SK-N-SH (cell line): ENCODE results near the gene KIF9. TPM values are rescaled to one million over a fixed set of nuclear protein-coding genes. Genes with fewer than 3 reads are reported as not detected.

ENCODE experiments used
- CTCF ChIA-PET: fragments of 300-600, 350-600 bp; formaldehyde crosslinking; extraction: SDS; loops from one replicate; lab custom pipeline; 2021; lab: Yijun Ruan, JAX
- POLR2A ChIA-PET: fragments of 350-600 bp; sonication (Branson Sonifier 250); formaldehyde crosslinking; extraction: SDS; loops from one replicate; lab custom pipeline; 2020; ENCODE audit warnings: antibody characterized with exemption, inconsistent platforms; lab: Yijun Ruan, JAX
- DNase-seq: peaks from one replicate; pipeline ENCODE4 v3.0.0; 2012
- H2AFZ ChIP-seq: fragments of 200-600 bp; sonication (generic); 2 replicates; pipeline ENCODE4 v1.8.1; 2016; ENCODE audit warnings: antibody characterized with exemption, mild to moderate bottlenecking, low read depth
- H3F3A ChIP-seq: fragments of 200-600 bp; sonication (generic); replicated peaks from 2 replicates; pipeline ENCODE3; 2016; ENCODE audit warnings: antibody characterized with exemption, mild to moderate bottlenecking; ENCODE audit not compliant: insufficient read depth
- H3K27ac ChIP-seq, 2 experiments: fragments of 200-500 bp in 1 of 2; fragments of 200-600 bp in 1 of 2; sonication (Bioruptor generic) in 1 of 2; sonication (generic), shearing (Covaris generic) in 1 of 2; 2 replicates each; pipeline versions ENCODE4 v1.5.1 to v1.6.1; 2014 to 2016; ENCODE audit warnings: low read depth in 2 of 2, inconsistent platforms in 1 of 2, low read length in 1 of 2, mild to moderate bottlenecking in 1 of 2, mixed read lengths in 1 of 2
- H3K27me3 ChIP-seq: fragments of 200-600 bp; sonication (generic), shearing (Covaris generic); 2 replicates; pipeline ENCODE4 v1.6.1; 2016; ENCODE audit warnings: mixed run types; ENCODE audit not compliant: insufficient read depth
- H3K36me3 ChIP-seq, 2 experiments: fragments of 200-500 bp in 1 of 2; fragments of 200-600 bp in 1 of 2; sonication (Bioruptor generic) in 1 of 2; sonication (generic) in 1 of 2; replicated peaks in 1 of 2; 2 replicates each; pipeline versions ENCODE3 to v1.5.1; 2014 to 2016; ENCODE audit warnings: low read length in 1 of 2, mild to moderate bottlenecking in 1 of 2; ENCODE audit not compliant: insufficient read depth in 2 of 2, control insufficient read depth in 1 of 2
- H3K4me1 ChIP-seq, 2 experiments: fragments of 200-500 bp in 1 of 2; fragments of 200-600 bp in 1 of 2; sonication (Bioruptor generic) in 1 of 2; sonication (generic), shearing (Covaris generic) in 1 of 2; 2 replicates each; pipeline versions ENCODE4 v1.5.1 to v1.6.1; 2014 to 2016; ENCODE audit warnings: low read depth in 1 of 2, low read length in 1 of 2, mixed run types in 1 of 2; ENCODE audit not compliant: insufficient read depth in 2 of 2, control insufficient read depth in 1 of 2
- H3K4me2 ChIP-seq: fragments of 200-600 bp; sonication (generic), shearing (Covaris generic); 2 replicates; pipeline ENCODE4 v1.6.1; 2017; ENCODE audit warnings: mixed run types
- H3K4me3 ChIP-seq, 2 experiments: fragments of 200-500 bp in 1 of 2; fragments of 200-600 bp in 1 of 2; sonication (Bioruptor generic) in 1 of 2; sonication (generic), shearing (Covaris generic) in 1 of 2; 2 replicates each; pipeline versions ENCODE4 v1.5.1 to v1.8.1; 2014 to 2016; ENCODE audit warnings: low read depth in 2 of 2, inconsistent platforms in 1 of 2, low read length in 1 of 2, mild to moderate bottlenecking in 1 of 2, mixed read lengths in 1 of 2, moderate library complexity in 1 of 2
- H3K79me2 ChIP-seq: fragments of 200-600 bp; sonication (generic); 2 replicates; pipeline ENCODE4 v1.8.1; 2017; ENCODE audit warnings: mild to moderate bottlenecking; ENCODE audit not compliant: insufficient read depth
- H3K9ac ChIP-seq: fragments of 200-600 bp; sonication (generic); 2 replicates; pipeline ENCODE4 v1.6.1; 2017; ENCODE audit warnings: mixed run types
- H3K9me2 ChIP-seq: fragments of 200-600 bp; sonication (generic); 2 replicates; pipeline ENCODE4 v1.6.1; 2017; ENCODE audit warnings: mixed run types
- H3K9me3 ChIP-seq: fragments of 200-600 bp; sonication (generic); 2 replicates; pipeline ENCODE4 v1.6.1; 2017; ENCODE audit warnings: mixed run types, mild to moderate bottlenecking, moderate library complexity
- H4K20me1 ChIP-seq: fragments of 200-600 bp; sonication (generic); 2 replicates; pipeline ENCODE4 v1.6.1; 2017; ENCODE audit warnings: mild to moderate bottlenecking, mixed run types; ENCODE audit not compliant: insufficient read depth
- CHD2 ChIP-seq: fragments of 150-350 bp; IDR thresholded peaks from 2 replicates; pipeline ENCODE4 v1.6.1; 2018; ENCODE audit warnings: low read length; ENCODE audit not compliant: partially characterized antibody
- ELF1 ChIP-seq: IDR thresholded peaks from 2 replicates; pipeline ENCODE4 v1.4.0; 2012
- EP300 ChIP-seq, 2 experiments: IDR thresholded peaks; 2 replicates each; pipeline versions ENCODE4 v1.4.0 to v1.6.1; 2012; ENCODE audit warnings: borderline replicate concordance in 1 of 2, low read depth in 1 of 2, low read length in 1 of 2
- FOXJ3 ChIP-seq: sonication (generic); formaldehyde crosslinking; IDR thresholded peaks from 2 replicates; pipeline ENCODE4 v1.5.1; 2020; ENCODE audit warnings: mild to moderate bottlenecking, missing genetic modification reagents
- GABPA ChIP-seq: IDR thresholded peaks from 2 replicates; pipeline ENCODE4 v1.4.0; 2012; ENCODE audit warnings: low read depth, mild to moderate bottlenecking
- GATA2 ChIP-seq: sonication (generic); formaldehyde crosslinking; IDR thresholded peaks from 2 replicates; pipeline ENCODE4 v1.5.0; 2020; ENCODE audit warnings: mild to moderate bottlenecking, missing genetic modification reagents
- MEF2A ChIP-seq: IDR thresholded peaks from 2 replicates; pipeline ENCODE4 v1.4.0; 2012; ENCODE audit warnings: low read depth, borderline replicate concordance
- MXI1 ChIP-seq: IDR thresholded peaks from 2 replicates; pipeline ENCODE4 v1.6.1; 2012; ENCODE audit warnings: mild to moderate bottlenecking, low read depth, low read length, improper control_type of control experiment
- NFIC ChIP-seq: IDR thresholded peaks from 2 replicates; pipeline ENCODE4 v1.4.0; 2012; ENCODE audit warnings: borderline replicate concordance
- POLR2AphosphoS5 ChIP-seq: IDR thresholded peaks from 2 replicates; pipeline ENCODE4 v1.6.1; 2012; ENCODE audit warnings: low read depth, low read length
- RAD21 ChIP-seq: IDR thresholded peaks from 2 replicates; pipeline ENCODE4 v1.6.1; 2012; ENCODE audit warnings: mild to moderate bottlenecking, low read length
- RCOR1 ChIP-seq: fragments of 150-350 bp; IDR thresholded peaks from 2 replicates; pipeline ENCODE4 v1.6.1; 2017; ENCODE audit warnings: antibody characterized with exemption, low read length
- REST ChIP-seq: IDR thresholded peaks from 2 replicates; pipeline ENCODE4 v1.6.1; 2012; ENCODE audit warnings: mild to moderate bottlenecking, low read depth, low read length, moderate library complexity
- SIN3A ChIP-seq: IDR thresholded peaks from 2 replicates; pipeline ENCODE4 v1.6.1; 2012; ENCODE audit warnings: low read depth, mild to moderate bottlenecking, low read length, moderate library complexity, borderline replicate concordance
- SMC3 ChIP-seq: IDR thresholded peaks from 2 replicates; pipeline ENCODE4 v1.6.1; 2012; ENCODE audit warnings: low read depth, low read length, improper control_type of control experiment
- TAF1 ChIP-seq: IDR thresholded peaks from 2 replicates; pipeline ENCODE4 v1.6.1; 2012; ENCODE audit warnings: low read depth, mild to moderate bottlenecking, low read length, moderate library complexity, borderline replicate concordance
- TEAD4 ChIP-seq: IDR thresholded peaks from 2 replicates; pipeline ENCODE4 v1.4.0; 2012; ENCODE audit warnings: mild to moderate bottlenecking, borderline replicate concordance; ENCODE audit not compliant: insufficient read depth
- YY1 ChIP-seq: IDR thresholded peaks from 2 replicates; pipeline ENCODE4 v1.4.0; 2012; ENCODE audit warnings: low read depth, mild to moderate bottlenecking
- WGBS: methylation state at CpG from one replicate; pipeline ENCODE4 v1.1.6; 2017; ENCODE audit warnings: low lambda C conversion rate; 5-methylcytosine and 5-hydroxymethylcytosine counted together
- polyA plus RNA-seq, 3 experiments: library from polyadenylated mRNA; depleted of rRNA; stranded (reverse); fragments of >200 nt; gene quantifications; 2 replicates each; pipeline ENCODE4 v1.2.3, GENCODE V29; 2012
- TF ChIP-seq, protein P1 (sequence below): IDR thresholded peaks from 2 replicates; pipeline ENCODE4 v1.4.0; 2012; ENCODE audit warnings: low read depth, borderline replicate concordance

The KIF9 gene
- polyA plus RNA-seq, 1 of the 3 experiments (the other 2 are of a cell fraction), result 31.8 TPM

GRCh38 chr3:47202542-47202941 lies 80.1 kb downstream of the KIF9 start:
- H4K20me1 ChIP-seq, result no peaks in the 10 kb centered on the region
- CTCF ChIA-PET, result no interaction called here
- H3K9me3 ChIP-seq, result no peaks in the 10 kb centered on the region
- no peak for DNase-seq
- whole genome bisulfite sequencing, result 91% methylated on average over 3 of the region's 3 CpGs
- POLR2A ChIA-PET, result no interaction called here
- H3K4me2 ChIP-seq, result no peak overlapping the region
- H3K4me1 ChIP-seq, result no peaks in the 10 kb centered on the region
- no peak overlapping the region for H2AFZ ChIP-seq
- no peak overlapping the region for H3K9ac ChIP-seq
- H3F3A ChIP-seq, result no peaks in the 10 kb centered on the region
- no peak for TF ChIP-seq TAF1
- TF ChIP-seq EP300 (IDR thresholded peaks at IDR 0.05; ENCODE audit: borderline replicate concordance in 1 of 2, low read depth in 1 of 2, low read length in 1 of 2), result no peak
- no peak for TF ChIP-seq GABPA
- no peak for TF ChIP-seq SIN3A
- no peak for TF ChIP-seq SMC3
- H3K4me3 ChIP-seq, result no peak overlapping the region
- no peaks in the 10 kb centered on the region for H3K9me2 ChIP-seq
- H3K79me2 ChIP-seq, result no peaks in the 10 kb centered on the region
- no peak overlapping the region for H3K27ac ChIP-seq
- H3K36me3 ChIP-seq, result no peaks in the 10 kb centered on the region
- no peaks in the 10 kb centered on the region for H3K27me3 ChIP-seq

GRCh38 chr3:47197287-47197686 lies 85.3 kb downstream of the KIF9 start:
- Histone ChIP-seq H3K9me3 (no peaks in the 10 kb centered on the region), H3K4me1 (no peaks in the 10 kb centered on the region), H3K27me3 (no peaks in the 10 kb centered on the region), H3K9ac (no peak overlapping the region), H3K36me3 (no peaks in the 10 kb centered on the region), H4K20me1 (no peaks in the 10 kb centered on the region), H3K4me2 (no peak overlapping the region), H3K27ac (no peak overlapping the region), H3F3A (no peaks in the 10 kb centered on the region), H3K4me3 (no peak overlapping the region), H3K9me2 (no peaks in the 10 kb centered on the region), H3K79me2 (no peaks in the 10 kb centered on the region), H2AFZ (no peak overlapping the region)
- no peak for DNase-seq
- no peak for TF ChIP-seq MEF2A
- no peak for TF ChIP-seq RAD21
- TF ChIP-seq TEAD4, result no peak
- TF ChIP-seq, protein P1, sequence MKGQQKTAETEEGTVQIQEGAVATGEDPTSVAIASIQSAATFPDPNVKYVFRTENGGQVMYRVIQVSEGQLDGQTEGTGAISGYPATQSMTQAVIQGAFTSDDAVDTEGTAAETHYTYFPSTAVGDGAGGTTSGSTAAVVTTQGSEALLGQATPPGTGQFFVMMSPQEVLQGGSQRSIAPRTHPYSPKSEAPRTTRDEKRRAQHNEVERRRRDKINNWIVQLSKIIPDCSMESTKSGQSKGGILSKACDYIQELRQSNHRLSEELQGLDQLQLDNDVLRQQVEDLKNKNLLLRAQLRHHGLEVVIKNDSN, result no peak
- TF ChIP-seq MXI1, result no peak
- no peak for TF ChIP-seq GATA2 (CRISPR knock-in tag)
- TF ChIP-seq SIN3A, result no peak
- TF ChIP-seq NFIC, result no peak
- TF ChIP-seq CHD2, result no peak
- no peak for TF ChIP-seq POLR2AphosphoS5
- TF ChIP-seq GABPA, result no peak
- no peak for TF ChIP-seq SMC3
- TF ChIP-seq REST, result no peak
- TF ChIP-seq FOXJ3 (CRISPR knock-in tag), result no peak
- TF ChIP-seq EP300 (IDR thresholded peaks at IDR 0.05; ENCODE audit: borderline replicate concordance in 1 of 2, low read depth in 1 of 2, low read length in 1 of 2), result no peak
- TF ChIP-seq RCOR1, result no peak
- no peak for TF ChIP-seq YY1
- no peak for TF ChIP-seq TAF1
- TF ChIP-seq ELF1, result no peak
- WGBS, result 93% methylated on average over 3 of the region's 3 CpGs
- ChIA-PET POLR2A (no interaction called here), CTCF (no interaction called here)
